Measurements from ENCODE around the gene MGP.

- TF ChIP-seq CTCF (conservative IDR thresholded peaks at IDR 0.05; ENCODE audit: low read length) (no peak), EZH2phosphoT487 (IDR thresholded peaks at IDR 0.05; ENCODE audit: borderline replicate concordance, low read depth, low read length) (no peak)
Measured at GRCh38 chr12:14911131-14911530, 25.5 kb upstream of the MGP start.

All from OCI-LY7 (cell line).